Measurements from ENCODE around the gene ELANE.
"Not testable (repeated sequence)": the region's sequence is repeated elsewhere in the genome, so short reads cannot be mapped to it uniquely, and the experiment has no call there.

DNA sequence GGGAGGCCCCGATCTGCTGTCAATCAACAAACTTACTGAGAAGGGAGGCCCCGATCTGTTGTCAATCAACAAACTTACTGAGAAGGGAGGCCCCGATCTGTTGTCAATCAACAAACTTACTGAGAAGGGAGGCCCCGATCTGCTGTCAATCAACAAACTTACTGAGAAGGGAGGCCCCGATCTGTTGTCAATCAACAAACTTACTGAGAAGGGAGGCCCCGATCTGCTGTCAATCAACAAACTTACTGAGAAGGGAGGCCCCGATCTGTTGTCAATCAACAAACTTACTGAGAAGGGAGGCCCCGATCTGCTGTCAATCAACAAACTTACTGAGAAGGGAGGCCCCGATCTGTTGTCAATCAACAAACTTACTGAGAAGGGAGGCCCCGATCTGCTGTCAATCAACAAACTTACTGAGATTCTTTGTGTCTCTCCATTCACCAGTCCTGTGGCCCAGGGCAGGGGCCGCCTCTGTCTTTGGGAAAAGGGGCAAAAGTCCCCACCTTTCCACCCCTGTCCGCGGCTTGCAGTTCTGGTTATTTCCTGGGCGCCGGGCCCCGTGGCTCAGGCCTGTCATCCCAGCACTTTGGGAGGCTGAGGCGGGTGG, 1.6 kb downstream of the ELANE start:
- TF ChIP-seq, protein P1, sequence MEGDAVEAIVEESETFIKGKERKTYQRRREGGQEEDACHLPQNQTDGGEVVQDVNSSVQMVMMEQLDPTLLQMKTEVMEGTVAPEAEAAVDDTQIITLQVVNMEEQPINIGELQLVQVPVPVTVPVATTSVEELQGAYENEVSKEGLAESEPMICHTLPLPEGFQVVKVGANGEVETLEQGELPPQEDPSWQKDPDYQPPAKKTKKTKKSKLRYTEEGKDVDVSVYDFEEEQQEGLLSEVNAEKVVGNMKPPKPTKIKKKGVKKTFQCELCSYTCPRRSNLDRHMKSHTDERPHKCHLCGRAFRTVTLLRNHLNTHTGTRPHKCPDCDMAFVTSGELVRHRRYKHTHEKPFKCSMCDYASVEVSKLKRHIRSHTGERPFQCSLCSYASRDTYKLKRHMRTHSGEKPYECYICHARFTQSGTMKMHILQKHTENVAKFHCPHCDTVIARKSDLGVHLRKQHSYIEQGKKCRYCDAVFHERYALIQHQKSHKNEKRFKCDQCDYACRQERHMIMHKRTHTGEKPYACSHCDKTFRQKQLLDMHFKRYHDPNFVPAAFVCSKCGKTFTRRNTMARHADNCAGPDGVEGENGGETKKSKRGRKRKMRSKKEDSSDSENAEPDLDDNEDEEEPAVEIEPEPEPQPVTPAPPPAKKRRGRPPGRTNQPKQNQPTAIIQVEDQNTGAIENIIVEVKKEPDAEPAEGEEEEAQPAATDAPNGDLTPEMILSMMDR (IDR thresholded peaks at IDR 0.05), result not testable (repeated sequence)
- not testable (repeated sequence) for TF ChIP-seq EP300 (IDR thresholded peaks at IDR 0.05)

Data from sigmoid colon (tissue), 4 donors.